GM12801 (cell line): ENCODE results near the gene LAG3.

ENCODE experiments used
- CTCF ChIP-seq: IDR thresholded peaks from one replicate; pipeline ENCODE4 v1.5.1; 2011; ENCODE audit warnings: control low read depth; ENCODE audit not compliant: insufficient read length; ENCODE audit errors: extremely low read depth

Gene LAG3

GRCh38 chr12:6813363-6813762, 41.0 kb downstream of the LAG3 start:
- TF ChIP-seq CTCF = no peak

- TF ChIP-seq CTCF = no peak
Measured at GRCh38 chr12:6816598-6816997, 44.3 kb downstream of the LAG3 start.

GRCh38 chr12:6817098-6817497, 44.8 kb downstream of the LAG3 start:
- TF ChIP-seq CTCF = no peak

- TF ChIP-seq CTCF = no peak
Measured at GRCh38 chr12:6817662-6818157, 45.4 kb downstream of the LAG3 start.

GRCh38 chr12:6818222-6818621, 45.9 kb downstream of the LAG3 start:
- TF ChIP-seq CTCF = no peak

- no peak for TF ChIP-seq CTCF
Measured at GRCh38 chr12:6818645-6819044, 46.3 kb downstream of the LAG3 start.

GRCh38 chr12:6819106-6820030, 47.0 kb downstream of the LAG3 start:
- no peak for TF ChIP-seq CTCF
